HK-2 (cell line): ENCODE results near the gene RPA1.
"Not testable (repeated sequence)": the region's sequence is repeated elsewhere in the genome, so short reads cannot be mapped to it uniquely, and the experiment has no call there.

Source experiments
- DNase-seq: peaks from one replicate; pipeline ENCODE4 v3.0.0-alpha.2; 2018; ENCODE audit not compliant: unreplicated experiment

RPA1 gene

DNA sequence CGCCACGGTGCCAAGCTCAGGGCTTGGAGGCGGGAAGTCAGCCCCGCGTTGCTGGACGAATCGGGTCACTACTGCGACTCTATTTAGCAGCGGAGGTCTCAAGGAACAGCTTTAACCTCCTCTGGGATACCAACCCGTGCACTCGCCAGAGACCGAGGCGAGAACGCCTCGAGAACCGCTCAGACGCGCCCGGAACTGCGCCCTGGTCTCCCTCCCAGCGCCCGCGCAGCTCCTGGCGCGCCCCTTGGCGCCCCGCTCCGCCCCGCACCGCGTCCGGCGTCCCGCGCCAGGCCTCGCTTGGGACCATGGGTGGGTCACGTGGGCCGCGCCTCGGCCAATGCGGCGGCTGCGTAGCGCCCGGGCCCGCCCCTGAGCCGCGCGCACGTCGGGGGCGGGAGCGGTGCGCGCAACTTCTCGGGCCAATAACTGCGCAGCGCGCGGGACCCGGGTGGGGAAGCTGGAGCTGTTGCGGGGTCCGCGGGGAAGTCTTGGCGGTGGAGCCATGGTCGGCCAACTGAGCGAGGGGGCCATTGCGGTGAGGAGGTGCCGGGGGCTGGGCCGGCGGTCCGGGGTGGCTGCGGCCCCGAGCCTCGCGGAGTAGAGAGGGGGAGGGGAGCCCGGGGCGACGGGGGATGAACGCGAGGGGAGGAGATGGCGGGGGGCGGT, at the start of gene RPA1, which contains the start of gene SMYD4:
TSS of gene RPA1 (plus strand) at position 414 of the 666 bp plus-strand sequence. CDS start at position 503, 89 bp downstream.
TSS of gene SMYD4 (minus strand) at position 311 of the 666 bp plus-strand sequence. CDS start 1,908 bp downstream, outside the sequence.
- DNase-seq = peak; percentile 89

DNA sequence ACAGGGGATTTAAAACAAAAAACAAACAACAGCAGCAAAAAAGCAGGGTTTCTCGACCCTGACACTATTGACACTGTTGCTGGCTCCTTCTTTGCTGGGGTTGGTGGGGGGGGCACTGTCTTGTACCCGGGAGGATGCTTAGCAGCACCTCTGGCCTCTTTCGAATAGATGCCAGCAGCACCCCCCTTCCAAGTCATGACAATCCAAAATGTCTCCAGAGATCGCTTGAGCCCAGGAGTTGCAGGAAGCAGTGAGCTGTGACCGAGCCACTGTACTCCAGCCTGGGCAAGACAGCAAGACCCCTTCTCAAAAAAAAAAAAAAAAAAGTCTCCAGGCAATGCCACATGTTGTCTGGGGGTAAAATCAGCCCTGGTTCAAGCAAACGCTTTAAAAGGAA, 47.6 kb upstream of the RPA1 start:
- DNase-seq = no peak

DNA sequence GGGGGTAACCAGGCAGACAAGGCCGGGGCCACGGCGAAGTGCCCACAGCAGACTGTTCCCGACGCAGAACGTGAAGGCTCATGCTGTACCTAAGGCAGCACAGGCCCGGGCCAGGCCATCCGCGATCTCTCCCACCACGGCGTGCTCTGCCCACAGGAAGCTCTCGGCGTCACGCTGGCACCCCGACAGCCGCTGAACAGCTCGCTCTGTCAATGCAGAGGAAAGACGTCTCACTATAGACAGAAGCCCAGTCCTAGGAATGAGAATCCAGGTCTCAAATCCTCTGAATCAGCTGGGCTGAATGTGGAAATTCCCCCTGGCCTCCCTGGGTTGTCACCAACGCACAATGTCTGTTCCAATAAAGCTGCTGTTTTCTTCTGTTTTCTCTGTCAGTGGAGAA, 46.5 kb upstream of the RPA1 start:
- DNase-seq = no peak

DNA sequence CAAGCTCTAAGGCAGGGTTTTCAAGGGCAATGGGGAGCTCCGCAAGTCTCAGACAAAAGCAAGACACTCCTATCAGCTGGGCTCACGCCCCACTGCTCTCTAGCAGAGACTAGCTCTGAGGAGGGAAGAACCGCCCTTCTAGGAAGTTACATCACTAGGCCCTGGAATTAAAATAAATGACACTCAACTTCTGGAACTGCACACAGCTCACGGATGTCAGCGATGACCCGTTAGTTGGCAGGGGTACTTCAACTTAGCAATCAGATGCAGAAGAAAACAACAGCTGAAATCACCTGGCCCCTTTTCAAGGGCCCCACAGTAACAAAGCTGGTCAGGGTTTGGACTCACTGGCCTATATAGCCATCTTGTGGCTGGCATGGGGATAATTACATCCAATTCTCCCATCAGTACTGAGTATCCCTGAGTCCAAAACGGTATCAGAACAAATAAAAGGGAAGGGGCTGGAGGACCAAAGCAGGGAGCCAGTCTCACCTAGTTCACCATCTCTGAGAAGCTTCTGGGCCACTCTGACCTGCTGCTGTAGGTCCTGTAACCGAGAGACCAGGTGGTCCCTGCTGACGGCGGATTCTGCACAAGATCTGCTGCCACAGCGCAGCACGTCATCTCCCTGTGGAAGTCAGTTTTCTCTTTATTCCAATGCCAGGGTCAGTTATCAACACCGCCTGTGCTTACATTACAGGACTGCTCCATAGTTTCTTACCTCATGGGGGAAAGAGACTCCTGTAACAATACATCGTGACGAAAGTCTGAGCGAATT, 45.8 kb upstream of the RPA1 start:
- DNase-seq = peak; percentile 37

DNA sequence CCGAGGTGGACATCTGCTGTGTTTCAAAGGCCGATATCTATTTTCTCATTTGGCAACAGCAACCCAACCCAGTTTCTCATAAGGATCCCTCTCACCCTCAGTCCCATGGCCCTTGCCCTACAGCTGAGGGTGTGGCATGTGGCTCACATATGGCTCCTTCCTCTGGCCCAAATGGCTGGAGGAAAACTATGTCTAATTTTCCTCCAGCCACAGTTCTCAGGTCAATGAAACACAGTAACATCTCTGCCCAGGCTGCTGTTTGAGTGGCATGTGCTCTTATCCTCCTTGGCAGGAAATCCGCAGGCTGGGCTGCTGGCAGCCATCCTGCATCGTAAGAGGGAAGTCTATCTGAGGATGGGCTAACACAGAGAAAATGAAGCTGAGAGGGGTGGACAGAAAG, 43.9 kb upstream of the RPA1 start:
- DNase-seq = no peak

DNA sequence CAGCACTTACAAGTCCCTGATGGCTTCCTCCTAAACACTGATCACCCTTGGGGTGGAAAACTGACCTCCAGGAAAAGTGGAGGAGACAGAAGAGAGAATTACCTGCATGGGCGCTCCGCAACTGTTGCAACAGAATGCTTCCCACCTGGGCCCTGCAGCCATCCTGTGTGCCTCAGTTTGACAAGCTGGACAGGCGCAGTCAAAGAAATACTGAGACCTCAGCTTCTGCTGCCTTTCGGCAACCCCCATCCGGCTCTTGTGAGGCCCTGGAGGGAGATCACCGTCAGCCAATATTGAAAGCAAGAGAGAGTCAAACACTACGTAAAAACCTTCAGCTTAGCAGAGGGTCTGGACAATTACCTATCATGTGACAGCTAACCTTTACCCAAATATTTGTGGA, 43.1 kb upstream of the RPA1 start:
- no peak for DNase-seq

DNA sequence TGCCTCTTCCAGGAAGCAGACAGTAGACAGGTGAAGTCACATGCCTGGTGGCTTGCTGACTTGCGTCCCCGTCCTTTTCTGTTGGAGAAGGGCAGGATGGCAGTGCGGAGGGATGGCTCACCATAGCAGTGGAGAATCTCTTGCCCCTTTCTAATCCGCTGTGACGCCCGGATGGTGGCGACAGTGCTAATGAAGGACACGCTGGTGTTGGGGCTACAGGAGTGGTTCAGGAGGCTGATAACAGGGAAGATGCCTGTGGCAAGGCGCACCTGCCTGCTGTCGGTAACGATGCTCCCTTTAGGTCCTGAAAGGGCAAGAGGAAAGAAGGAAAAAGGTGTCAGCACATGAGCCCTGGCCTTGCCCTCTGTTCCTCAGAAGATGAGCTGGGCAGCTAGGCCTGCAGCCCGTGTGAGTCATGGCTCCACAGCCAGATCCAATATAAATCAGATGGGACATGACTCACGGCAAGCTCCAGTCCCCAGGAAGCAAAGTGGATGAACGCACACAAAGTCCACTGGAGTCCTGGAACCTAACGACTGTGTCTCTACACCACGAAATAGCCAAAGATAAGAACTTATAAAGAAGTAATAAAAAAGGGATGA, 42.4 kb upstream of the RPA1 start:
- DNase-seq = peak; percentile 75

DNA sequence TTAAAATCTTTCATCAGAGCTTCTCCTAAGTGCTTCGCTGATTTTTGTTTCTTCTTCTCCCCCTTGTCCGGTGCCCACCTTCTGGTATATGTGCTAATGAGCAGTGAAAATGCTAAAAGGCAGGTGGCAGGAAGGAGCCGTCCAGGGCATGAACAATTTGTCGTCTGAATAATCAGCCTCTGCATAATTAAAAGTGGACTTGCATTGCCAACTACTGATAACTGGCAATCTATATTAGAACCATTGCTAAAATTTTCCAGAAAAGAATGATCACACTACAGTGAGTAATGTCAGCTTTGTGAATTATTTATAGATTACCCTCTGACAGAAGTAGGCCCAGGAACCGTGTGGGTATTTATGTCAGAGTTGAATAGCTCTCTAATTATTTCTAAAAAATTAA, 39.9 kb upstream of the RPA1 start:
- DNase-seq = no peak

DNA sequence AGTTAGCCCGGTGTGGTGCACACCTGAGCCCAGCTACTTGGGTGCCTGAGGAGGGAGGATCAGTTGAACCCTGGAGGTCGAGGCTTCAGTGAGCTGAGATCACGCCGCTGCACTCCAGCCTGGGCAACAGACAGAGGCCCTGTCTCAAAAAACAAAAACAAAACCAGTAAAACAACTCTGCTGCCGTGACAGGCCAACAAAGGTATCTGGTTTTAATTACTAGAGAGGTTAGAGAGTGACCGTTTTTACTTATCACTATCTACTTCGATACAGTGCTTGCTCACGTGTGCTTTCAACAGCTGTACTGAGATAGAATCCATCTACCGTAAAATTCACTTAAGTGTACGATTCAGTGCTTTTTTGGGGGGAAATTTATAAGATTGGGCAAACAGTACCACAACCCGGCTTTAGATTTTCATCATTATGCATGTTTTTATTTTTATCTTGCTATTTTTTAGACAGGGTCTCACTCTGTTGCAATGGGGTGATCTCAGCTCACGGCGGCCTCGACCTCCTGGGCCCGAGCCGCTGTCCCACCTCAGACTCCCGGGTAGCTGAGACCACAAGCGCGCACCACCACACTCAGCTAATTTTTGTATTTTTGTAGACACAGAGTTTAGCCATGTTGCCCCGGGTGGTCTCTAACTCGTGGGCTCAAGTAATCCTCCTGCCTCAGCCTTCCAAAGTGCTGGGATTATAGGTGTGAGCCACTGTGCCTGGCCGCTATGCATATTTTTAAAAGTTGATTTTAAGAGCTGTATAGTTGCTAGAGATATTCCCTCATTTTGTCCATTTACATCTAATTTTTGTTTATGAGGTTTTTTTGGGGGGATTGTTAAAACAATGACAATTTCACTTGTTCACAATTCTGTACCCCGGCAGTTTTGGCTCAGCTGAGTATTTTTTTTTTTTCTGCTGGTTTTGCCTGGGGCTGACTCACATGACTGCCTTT, 37.0 kb upstream of the RPA1 start:
- DNase-seq = no peak

DNA sequence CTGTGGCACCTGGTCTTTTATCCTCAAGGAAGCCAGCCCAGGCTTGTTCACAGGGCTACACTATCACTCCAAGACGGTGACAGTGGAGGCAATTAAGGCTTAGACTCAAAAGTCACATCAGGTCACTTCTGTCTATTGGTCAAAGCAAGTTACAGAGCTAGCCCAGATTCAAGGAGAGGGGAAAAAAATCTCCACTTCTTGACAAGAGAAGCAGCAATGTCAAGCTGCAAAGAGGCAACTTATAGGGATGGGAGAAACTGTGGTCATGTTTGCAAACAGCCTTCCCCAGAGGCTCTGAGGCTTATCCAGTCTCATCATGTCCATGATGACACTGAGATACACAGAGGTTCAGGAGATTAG, 36.4 kb upstream of the RPA1 start:
- no peak for DNase-seq

DNA sequence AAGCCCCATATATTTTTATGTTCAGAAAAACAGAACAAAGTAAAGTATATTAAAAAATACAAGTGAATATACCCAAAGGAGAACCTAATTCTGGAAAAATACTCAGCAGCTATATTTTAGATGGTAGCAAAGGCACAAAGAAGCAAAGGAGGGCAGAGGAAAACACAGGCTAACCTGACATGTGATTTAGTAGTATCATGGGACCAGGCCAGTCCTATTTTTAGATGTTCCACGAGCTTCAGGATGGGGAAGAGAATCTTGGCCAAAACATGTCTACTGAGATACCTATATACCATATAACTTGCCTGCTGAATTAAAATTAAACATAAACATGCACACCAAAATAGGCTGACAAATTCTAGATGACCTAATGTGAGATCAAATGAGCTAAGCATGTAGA, 33.0 kb upstream of the RPA1 start:
- DNase-seq = no peak

DNA sequence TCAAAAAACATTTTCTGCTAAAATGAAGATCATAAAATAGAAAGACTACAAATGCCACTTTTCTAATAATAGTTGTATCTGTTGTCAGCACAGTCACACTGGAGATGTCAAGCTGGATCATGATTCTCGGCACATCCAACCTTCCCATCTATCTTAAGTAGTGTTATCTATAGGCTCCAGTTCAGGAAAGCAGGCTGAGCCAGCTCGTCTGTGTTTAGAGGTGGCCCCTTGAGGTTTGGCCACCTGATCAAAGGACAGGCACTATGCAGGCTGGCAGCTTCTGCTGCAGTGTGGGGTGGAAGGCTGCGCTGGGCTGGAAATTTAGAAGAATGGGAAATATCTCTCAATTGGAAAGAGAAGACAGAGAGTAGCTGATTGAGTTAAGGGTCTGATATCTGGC, 32.5 kb upstream of the RPA1 start:
- DNase-seq = no peak

DNA sequence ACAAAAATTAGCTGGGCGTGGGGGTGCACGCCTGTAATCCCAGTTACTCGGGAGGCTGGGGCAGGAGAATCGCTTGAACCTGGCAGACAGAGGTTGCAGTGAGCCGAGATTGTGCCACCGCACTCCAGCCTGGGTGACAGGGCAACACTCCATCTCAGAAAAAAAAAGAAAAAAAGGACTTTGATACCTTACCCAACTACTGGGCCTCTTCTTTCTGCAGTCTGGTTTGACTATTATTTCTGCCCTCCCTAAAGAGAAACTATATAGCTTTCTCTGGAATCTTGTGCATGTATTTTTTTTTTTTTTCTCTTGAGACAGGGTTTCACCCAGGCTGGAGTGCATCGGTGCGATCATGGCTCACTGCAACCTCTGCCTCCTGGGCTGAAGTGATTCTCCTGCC, 32.0 kb upstream of the RPA1 start:
- not testable (repeated sequence) for DNase-seq

DNA sequence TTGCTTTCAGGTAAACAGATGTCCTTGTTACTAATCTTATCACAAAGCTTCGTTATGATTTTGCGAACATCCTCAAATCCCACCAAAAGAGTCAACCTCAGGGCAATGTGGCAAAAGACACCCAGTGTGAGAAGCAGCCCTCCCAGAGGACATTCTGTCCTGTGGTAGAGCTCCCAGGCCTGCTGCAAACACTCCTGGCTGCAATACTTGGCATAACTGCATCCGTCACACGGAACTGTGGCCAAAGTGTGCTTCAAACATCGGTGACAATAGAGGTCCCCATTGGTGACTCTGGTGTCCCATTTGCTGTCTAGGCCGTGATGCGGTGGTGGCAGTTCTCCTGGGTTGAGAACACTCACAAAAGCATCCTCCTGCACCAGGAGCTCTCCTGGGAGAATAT, 29.6 kb upstream of the RPA1 start:
- no peak for DNase-seq

DNA sequence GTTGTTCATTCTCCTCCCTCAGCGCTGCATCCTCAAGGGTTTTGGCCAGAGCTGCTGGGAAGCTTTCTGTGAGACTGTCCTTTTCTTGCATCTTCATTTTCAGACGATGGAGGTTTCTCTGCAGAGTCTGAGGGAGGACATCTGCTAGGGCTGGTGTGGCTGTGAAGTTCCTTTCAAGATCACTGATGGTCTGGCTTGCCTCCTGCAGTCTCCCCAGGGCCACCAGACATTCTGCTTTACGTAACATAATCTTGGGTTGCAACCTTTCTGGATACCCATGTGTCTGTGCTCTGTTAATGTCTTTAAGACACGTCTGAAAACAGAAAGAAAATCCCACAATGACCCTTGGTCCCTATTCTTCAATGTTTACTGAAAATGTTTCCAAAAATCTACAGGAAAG, 29.1 kb upstream of the RPA1 start:
- DNase-seq = no peak

DNA sequence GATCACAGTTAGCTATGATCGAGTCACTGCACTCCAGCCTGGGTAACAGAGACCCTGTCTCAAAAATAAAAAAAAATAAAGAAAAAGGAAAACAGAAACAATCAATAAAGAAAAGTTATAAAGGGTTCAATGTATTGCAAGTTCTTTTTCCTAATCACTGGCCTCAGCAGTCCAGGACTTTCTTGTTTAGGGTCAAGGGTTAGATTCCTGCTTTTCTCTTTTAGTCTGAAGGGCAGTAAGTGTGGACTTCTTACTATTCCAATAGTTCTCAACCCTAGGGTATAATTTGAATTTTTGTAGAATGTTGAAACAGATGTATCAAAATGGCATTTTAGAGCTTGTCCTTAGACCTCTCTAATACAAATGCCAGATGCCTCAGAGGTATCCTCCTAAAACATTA, 27.4 kb upstream of the RPA1 start:
- no peak for DNase-seq

DNA sequence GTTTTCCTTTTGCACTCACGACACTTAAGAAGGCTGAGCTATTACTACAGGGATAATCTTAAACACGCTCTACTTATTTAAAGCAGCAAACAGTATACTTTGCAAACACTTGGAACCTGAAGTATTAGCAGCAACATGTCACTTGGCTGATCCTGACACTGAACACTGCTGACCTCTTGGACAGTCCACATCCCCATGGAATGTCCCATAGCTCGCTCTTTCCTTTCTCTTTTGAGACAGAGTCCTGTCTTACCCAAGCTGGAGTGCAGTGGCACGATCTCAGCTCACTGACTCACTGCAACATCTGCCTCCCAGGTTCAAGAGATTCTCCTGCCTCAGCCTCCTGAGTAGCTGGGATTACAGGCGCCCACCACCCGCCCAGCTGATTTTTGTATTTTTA, 26.5 kb upstream of the RPA1 start:
- DNase-seq = no peak

DNA sequence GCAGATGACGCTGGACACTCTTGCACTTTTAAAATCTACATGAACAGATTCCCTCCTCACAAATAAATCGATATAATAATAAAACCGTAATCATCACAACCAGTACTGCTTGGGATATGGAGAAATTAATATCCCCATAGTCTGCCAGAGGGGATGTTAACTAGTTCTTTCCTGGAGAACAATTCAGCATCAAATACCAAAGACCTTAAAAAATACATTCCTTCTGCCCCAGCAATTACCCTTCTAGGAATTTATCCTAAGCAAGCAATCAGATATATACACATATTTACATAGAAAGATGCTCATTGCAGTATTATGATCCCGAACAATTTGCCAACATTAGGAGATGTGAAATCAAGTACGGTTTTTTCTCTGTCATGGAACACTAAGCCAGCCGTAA, 21.9 kb upstream of the RPA1 start:
- no peak for DNase-seq

DNA sequence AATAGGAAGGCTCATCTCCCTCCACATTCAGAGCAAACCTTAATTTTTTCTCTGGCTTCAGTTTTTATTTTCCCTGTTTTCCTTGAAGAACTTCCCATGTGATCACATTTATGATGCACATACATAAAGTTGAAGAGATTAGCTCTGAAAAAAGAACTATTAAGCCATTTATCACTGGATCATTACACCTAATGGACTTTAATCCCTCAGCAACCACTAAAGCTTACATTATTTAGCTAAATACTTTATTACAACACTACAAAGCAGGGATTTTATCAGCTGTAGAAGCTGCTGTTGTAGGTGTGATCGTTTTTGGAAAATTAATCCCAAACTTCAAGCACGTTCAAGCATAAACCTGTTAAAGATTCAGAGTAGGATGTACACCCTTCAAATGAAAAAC, 21.2 kb upstream of the RPA1 start:
- no peak for DNase-seq

DNA sequence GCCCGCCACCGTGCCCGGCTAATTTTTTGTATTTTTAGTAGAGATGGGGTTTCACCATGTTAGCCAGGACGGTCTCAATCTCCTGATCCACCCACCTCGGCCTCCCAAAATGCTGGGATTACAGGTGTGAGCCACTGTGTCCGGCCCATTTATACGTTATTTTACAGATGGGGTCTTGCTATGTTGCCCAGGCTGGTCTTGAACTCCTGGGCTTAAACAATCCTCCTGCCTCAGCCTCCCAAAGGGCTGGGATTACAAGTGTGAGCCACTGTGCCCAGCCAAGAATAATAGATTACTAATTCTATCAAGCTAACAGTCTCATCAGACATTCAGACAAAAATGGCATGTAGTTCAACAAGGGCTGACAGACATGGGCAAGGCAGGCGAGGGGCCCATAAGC, 20.0 kb upstream of the RPA1 start:
- not testable (repeated sequence) for DNase-seq

DNA sequence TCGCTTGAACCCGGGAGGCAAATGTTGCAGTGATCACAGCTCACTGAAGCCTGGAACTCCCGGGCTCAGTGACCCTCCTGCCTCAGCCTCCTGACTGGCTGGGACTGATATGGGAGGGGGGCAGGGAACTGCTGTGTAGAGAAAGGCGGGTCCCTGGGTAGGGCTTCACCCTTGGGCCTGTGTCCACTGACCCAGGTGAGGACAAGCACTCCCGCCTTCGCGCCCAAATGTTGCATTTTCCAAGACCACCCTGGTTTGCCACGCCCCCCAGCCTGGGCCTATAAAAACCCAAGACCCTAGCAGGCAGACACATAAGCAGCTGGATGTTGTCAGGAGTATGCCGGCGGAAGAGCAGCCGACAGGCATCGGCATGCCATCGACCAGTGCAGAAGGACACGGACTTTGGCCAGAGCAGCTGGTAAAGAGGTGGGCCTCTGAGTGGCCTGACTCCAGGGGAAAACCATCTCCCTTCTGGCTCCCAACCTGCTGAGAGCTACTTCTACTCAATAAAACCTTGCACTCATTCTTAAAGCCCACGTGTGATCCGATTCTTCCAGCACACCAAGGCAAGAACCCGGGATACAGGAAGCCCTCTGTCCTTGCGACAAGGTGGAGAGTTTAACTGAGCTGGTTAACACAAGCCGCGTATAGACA, 19.2 kb upstream of the RPA1 start:
- no peak for DNase-seq
